Endometrial microvascular endothelial cells (primary cell): ENCODE measurements around the gene HSD17B4. TPM values are rescaled to one million over a fixed set of nuclear protein-coding genes. Genes with fewer than 3 reads are reported as not detected.
"Not testable (repeated sequence)": the region's sequence is repeated elsewhere in the genome, so short reads cannot be mapped to it uniquely, and the experiment has no call there.

Experiments
- in situ Hi-C: cut with HindIII; loops from 2 replicates; pipeline ENCODE4 v1.10.0; 2017; ENCODE audit warnings: low sequenced_read_pairs, low pct_unique_long_range_greater_than_20kb; ENCODE audit errors: inconsistent ontology term
- total RNA-seq: library from RNA; depleted of rRNA; stranded (reverse); fragments of >200 nt; gene quantifications from one replicate; pipeline ENCODE4 v1.2.3, GENCODE V29; 2015; ENCODE audit errors: inconsistent ontology term

The HSD17B4 gene
- total RNA-seq, 1 donor from 2014 or later, result 103 TPM

DNA sequence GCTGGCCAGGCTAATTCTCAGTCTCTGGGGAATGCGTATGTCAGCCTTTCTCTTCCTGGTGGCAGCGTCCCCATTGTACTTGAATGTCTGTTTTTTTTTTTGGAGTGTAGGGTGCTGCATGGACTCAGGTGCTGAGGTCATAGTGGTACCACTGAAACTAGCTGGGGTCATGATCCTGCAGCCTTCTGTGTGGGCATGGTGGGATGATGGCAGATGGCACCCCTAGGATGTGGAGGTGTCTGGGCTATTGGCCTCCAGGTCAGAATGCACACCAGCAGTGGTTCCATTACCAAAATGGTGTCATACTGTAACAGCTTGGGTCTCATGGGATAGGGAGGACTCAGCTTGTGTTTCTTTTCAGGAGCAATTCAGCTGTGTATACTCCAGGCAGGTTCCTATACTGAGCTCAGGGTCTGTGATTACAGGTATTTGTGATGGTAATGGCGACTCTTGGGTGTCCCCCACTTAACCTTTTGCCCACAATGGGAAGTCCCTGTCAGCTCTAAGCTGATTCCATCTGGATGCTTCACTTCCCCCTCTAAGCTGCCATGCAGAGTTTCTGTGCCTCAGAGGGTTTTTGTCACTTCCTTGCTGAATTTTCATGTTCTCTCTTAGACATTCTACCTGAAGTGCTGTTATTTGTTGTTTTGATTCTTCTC lies 17.9 kb downstream of the HSD17B4 start:
- in situ Hi-C loops, result loop anchor here (25.0 kb wide), 1 partner anchor 992 kb away; the partner anchor contains the start of gene PRR16

DNA sequence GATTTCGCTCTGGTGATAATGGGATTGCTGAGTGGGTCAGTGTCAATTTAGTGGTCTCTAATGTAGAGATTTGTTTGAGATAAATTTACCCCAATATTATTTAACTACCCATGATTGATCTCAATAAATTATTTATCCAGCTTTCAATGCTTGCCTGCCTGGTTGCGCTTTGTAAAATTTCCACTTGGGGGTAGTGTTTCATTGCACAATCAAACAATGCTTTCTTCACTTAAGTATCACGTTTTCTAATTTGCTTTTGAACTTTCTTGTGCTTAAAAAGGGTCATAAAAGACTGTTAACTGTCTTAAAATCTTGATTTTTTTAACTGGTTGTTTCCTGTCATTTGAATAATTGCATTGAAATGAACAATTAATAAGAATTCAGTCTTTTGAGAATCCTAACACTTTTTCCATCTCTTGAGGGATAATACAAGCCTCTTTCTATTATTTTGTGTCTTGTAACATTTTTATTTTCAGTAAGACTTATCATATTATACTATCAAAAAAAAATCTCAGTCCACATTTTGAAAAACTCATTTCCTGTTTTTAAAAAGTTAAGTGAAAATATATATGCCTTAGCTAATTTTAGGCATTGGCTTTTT lies 18.7 kb downstream of the HSD17B4 start:
- in situ Hi-C loops, result loop anchor here (25.0 kb wide), 1 partner anchor 991 kb away; the partner anchor contains the start of gene PRR16

DNA sequence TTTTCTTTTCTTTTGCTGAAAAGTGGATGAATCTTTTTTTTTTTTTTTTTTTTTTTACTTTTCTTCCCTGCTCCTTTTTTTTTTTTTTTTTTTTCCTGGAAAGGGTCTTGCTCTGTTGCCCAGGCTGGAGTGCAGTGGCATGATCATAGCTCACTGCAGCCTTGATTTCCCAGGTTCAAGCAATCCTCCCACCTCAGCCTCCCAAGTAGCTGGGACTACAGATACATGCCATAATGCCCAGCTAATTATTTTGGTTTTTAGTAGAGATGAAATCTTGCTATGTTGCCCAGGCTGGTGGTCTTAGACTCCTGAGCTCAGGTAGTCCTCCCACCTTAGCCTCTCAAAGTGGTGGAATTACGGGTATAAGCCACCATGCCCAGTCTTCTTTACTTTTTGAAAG lies 20.9 kb downstream of the HSD17B4 start:
- in situ Hi-C loops, result loop anchor here (25.0 kb wide), 1 partner anchor 989 kb away; the partner anchor contains the start of gene PRR16

DNA sequence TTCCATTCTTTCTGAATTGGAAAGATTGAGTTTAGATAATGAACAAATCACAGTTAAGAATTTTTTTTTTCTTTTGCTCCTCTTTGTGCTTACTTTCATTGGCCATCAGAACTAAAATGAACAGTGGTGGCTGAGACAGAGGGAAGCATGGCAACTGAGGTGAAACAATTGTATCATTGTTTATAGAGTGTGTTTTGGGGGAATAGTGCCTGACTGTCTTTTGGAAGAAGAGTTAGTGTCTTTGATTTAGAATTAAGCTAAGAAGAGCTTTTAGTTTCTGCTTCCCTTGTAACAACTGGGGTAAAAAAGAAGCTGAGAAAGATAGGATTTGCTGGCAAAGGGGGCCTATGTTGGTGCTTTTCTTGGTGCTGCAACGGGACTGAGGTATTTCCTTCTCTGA lies 24.0 kb downstream of the HSD17B4 start:
- in situ Hi-C loops, result no loop called here

DNA sequence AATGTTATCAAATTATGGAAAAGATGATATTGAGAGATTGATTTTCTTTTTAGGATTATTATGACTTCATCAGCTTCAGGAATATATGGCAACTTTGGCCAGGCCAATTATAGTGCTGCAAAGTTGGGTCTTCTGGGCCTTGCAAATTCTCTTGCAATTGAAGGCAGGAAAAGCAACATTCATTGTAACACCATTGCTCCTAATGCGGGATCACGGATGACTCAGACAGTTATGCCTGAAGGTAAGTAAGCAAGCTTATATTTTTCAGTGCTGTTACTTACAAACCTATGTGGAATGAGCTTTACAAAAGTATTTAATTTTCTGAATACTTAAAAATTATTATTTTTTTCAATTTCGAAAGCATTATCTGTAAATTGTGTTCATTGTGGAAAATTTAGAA lies 26.5 kb downstream of the HSD17B4 start:
- in situ Hi-C loops, result no loop called here

DNA sequence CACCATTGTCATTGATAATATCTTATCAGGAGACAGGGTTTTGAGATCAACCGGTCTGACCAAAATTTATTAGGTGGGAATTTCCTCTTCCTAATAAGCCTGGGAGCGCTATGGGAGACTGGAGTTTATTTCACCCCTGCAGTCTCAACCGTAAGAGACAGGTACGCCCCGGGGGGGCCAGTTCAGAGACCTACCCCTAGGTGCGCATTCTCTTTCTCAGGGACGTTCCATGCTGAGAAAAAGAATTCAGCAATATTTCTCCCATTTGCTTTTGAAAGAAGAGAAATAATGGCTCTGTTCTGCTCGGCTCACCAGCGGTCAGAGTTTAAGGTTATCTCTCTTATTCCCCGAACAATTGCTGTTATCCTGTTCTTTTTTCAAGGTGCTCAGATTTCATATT lies 28.3 kb downstream of the HSD17B4 start:
- in situ Hi-C loops, result not testable (repeated sequence)

DNA sequence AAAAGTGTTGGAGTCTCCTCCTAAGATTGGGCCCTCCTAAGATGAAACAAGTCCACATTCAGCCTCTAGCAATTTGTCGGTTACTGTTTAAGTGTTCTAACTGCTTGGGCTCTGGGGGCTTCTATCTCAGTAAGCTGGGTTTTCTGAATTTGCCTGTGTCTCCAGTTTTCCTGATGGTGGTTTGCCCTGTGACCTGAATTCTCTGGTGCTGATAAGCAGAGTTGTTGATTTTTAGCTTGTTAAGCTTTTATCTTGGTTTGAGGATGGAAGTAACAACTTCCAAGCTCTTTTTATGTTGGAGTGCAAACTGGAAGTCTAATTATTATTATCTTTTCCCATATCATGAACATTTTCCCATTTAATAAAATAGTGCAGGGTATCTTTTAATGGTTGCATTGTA lies 30.9 kb downstream of the HSD17B4 start:
- in situ Hi-C loops, result no loop called here

DNA sequence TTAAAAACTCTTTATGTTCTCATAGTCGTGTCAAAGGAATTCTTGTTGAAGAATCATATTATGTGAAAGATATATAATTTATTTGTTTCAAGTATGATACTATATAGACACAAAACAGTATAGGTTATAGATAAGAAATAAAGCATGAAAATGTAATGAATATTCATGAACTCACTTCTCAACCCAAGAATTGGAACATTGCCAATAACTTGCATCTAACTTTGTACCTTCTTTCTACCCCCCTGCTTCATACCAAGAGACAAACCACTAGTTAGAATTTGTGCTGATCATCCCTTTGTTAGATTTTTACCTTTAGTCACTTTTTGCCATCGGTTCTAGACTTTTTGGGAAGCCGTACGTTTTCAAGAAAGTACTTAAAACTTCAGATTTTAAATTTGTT lies 32.6 kb downstream of the HSD17B4 start:
- in situ Hi-C loops, result no loop called here

DNA sequence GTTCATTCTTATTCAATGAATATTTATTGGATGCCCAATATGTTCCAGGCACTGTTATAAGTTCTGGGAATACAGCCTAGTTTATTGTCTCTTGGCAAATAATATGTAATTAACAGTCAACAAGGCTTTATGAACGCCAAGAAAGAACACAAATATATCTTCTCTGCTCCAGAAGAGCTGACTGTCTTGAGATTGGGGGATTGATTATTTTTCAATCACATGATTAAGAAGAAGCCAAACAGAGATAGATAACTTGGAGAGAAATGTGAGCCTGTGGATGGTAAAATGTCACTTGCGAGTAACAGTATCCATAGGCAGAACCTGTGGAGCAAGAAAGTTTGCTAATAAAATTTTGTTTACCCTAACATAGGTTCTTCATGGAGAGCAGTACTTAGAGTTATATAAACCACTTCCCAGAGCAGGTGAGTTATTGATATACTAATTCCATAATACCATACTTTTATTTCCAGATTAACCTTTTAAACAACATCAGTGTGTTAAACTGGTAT lies 49.4 kb downstream of the HSD17B4 start:
- in situ Hi-C loops, result no loop called here

DNA sequence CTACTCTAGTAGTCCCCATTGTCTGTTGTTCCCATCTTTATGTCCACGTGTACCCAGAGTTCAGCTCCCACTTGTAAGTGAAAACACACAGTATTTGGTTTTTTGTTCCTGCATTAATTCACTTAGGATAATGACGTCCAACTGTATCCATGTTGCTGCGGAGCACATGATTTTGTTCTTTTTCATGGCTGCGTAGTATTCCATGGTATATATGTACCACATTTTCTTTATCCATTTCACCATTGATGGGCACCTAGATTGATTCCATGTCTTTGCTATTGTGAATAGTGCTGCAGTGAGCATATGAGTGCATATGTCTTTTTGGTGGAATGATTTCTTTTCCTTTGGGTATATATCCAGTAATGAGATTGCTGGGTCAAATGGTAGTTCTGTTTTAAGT lies 51.6 kb downstream of the HSD17B4 start:
- in situ Hi-C loops, result not testable (repeated sequence)

DNA sequence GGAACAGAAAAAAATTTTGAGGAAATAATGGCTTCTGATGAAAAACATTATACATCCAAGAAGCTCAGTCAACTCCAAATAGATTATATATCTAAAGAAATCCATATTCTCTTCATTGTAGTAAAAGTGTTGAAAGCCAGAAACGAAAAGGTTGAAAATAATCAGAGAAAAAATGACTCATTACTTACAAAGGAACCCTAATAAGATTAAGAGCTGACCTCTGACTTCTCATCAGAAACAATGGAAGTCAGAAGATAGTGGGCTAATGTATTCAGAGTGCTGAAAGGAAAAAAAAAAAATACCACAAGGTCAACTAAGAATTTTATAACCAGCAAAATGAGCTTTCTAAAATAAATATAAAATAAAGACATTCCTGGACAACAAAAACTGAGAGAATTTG lies 60.0 kb downstream of the HSD17B4 start:
- in situ Hi-C loops, result no loop called here

DNA sequence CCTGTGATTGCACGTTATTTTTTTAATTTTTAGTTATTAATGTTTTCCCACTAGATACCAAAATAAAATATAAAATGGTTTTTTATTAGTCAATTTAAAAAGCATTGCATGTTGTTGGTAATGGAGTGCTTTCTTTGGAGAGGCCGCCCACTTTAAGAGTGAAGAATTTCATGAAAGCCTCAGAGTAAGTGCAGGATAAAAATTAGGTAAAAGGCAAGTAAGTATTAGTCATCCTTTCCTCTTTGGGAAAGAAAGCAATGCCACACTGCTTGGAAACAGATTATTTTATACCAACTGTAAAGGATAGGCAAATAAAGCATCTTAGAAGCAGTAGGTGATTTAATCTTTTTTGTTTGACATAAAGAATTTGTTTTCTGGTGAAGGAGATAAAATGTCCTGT lies 62.9 kb downstream of the HSD17B4 start:
- in situ Hi-C loops, result no loop called here

DNA sequence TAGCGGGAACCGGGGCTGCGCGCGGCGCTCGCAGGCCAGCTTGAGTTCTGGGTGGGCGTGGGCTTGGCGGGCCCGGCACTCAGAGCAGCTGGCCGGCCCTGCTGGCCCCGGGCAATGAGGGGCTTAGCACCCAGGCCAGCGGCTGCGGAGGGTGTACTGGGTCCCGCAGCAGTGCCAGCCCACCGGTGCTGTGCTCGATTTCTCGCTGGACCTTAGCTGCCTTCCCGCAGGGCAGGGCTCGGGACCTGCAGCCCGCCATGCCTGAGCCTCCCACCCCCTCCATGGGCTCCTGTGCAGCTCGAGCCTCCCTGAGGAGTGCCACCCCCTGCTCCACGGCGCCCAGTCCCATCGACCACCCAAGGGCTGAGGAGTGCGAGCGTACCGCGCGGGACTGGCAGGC lies 64.8 kb downstream of the HSD17B4 start:
- in situ Hi-C loops, result not testable (repeated sequence)

DNA sequence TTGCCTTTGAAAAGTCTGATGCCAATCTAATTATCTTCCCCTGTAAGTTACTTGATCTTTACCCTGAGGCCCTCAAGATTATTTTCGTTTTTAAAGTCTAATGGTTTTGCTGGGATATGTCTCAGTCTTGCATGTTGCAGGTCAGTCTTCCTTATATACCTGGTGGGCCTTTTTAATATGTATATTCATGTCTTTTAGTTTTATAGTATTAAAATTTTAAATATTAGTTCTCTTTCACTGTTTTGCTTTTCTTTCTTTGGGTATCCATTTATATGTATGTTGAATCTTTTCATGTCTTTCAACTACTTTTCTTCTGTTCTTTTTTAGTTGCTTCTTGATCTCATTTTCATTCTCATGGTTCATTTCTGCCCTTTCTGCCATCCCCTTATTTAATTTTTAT lies 68.9 kb downstream of the HSD17B4 start:
- in situ Hi-C loops, result no loop called here

DNA sequence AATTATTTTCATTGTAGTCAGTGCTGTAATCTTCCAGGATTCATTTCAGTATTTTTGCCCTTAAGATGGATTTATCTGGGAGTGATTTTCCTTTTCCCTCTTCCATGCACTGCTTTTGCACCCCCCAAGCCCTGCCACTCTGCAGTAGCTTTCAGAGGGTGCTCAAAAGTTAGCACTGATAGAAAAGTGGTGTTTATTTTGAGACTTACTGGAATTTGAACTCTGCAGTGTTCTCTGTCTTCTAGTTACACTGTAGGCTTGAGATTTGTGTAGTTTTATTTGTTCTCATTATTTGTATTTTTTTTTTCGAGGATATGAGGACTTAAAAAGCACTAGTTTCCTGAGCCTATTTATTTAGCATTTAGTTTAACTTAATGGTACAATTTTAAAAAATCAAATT lies 70.5 kb downstream of the HSD17B4 start:
- in situ Hi-C loops, result no loop called here

DNA sequence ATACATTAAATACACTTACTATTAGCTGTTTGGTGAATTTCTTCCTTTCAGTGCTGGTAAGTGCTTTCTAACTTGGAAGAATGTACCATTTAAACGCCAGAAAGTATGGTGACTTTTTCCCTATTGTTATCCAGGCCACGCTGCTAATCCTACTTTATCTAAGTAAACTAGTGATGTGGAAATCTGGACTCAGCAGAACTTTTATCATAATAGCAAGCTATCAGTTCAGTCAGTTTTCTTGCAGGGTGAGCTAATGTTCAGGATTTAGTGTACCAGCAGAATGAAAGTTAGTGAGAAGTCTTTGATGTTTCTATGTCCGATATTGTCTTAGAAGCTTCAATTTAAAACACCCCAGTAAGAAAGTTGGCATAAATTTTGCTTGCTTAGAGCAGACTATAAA lies 72.2 kb downstream of the HSD17B4 start:
- in situ Hi-C loops, result no loop called here

DNA sequence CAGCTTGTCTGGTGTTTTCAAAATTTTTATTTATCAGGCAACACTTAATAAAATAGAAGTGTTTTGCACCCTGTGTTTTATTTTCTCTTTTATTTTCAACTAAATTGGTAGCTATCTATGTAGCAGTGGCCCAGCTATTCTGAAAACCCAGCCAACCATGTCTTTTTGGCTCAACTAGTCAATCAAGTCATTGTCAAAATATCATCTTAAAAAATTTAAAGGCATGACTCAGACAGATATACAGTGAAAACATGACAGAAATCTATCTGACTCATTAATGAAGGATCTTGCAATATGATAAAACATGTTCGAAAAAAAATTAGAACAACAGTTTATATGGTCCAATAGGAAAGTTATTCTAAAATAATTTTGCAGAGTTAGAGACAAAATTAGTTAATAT lies 75.1 kb downstream of the HSD17B4 start:
- in situ Hi-C loops, result no loop called here

DNA sequence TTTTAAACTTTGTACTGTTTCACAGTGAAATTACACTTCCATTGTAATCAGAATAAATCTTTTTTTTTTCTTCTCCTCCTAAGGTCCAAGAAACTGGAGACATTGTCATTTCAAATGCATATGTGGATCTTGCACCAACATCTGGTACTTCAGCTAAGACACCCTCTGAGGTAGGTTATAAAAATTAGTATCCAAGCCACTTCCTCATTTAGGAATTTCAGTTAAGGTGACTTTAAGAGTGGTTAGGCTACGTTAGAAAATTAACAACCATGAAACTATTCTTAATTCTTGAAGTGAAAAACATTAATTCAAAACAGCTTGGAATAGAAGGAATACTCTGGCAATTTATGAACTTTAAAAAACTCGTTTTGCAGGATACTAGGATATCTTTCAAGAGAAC lies 77.5 kb downstream of the HSD17B4 start:
- in situ Hi-C loops, result no loop called here

DNA sequence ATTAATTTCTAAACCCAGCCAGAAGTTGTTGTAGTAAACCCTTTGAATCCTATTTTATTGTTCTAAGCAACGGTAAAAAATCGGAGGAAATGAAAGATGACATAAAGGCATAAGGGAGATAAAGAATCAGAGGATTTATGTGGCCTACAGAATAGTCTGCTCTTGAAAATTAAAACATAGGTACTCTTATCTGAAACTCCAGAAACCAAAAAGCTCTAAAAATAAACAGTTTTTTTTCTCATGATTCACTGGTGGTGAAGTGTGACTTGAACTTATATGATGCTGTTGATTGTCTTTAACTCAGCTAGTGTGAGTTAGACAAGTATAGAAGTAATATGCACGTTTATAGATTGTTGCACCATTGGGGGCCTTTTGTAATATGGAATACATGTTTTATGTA lies 80.3 kb downstream of the HSD17B4 start:
- in situ Hi-C loops, result no loop called here

DNA sequence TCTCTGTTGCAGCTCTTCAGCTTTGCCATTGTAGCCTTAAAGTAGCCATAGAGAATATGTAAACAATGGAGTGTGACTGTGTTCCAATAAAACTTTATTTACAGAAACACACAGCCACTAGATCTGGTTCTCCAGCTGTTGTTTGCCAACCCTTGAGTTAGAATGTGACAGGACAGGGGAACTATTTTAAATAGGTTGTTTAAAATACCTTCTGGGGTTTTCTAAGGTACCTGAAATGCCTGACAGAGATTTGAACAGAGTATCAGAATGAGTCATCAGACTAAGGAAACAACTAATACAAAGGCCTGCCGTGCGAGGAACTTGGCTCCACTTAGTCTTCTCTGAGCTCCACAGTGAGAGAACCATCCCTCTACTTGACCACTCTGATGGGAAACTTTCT lies 85.4 kb downstream of the HSD17B4 start:
- in situ Hi-C loops, result no loop called here

DNA sequence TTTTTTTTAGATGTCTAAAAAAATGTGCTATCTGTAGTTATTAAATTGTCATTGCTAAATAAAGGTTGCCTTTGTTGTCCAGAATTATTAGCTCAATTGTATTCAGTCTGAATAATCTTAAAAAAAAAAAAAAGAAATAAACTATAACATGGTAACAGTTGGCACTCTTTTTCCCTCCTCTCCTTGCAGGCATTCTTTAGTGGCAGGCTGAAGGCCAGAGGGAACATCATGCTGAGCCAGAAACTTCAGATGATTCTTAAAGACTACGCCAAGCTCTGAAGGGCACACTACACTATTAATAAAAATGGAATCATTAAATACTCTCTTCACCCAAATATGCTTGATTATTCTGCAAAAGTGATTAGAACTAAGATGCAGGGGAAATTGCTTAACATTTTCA lies 89.4 kb downstream of the HSD17B4 start:
- in situ Hi-C loops, result no loop called here
